Activated effector memory CD4-positive, alpha-beta T cell treated with anti-CD3 and anti-CD28 coated beads, Interleukin-2, amount 50 U/mL, for 16 hours (primary cell): ENCODE data around the gene SLC7A5.
"Not testable (repeated sequence)": the region's sequence is repeated elsewhere in the genome, so short reads cannot be mapped to it uniquely, and the experiment has no call there.

Experiments
- DNase-seq: peaks from one replicate; pipeline ENCODE4 v3.0.0-alpha.2; 2020

SLC7A5 gene

DNA sequence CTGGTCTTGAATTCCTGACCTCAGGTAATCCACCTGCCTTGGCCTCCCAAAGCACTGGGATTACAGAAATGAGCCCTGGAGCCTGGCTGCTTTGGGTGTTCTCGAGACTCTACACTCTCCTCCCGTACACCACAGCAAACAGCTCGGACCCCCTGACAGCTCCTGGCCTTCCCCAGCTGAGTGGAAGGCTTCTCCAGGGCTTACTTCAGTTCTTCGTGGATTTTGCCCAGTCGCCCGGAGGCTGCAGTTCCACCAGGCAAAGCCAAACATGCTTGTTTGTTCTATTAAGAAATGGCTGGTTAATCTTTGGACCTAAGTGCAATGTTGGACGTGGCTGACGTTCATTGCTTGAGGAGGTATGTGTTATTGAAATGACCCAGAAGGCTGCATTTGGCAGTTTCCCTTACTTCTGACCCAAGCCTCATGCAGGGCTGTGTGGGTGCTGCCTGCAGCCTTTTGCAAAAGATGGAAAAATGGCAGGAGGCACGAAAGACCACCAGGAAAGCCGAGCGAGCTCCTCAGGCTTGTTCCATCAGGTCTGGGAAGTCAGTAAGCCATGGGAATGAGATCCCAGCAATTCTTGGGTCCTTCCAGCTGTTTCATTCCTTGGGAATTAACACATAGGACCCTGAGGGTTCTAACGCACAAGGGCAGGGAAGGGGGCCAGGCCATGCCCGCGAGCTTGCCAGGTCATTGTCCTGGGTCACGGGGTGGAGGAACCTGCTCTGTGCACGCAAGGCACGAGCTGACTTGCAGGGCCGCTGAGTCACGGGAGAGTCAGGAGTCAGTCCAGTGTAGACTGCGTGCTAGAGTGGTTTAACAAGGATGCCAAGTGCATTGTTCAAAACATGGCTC, 79.6 kb downstream of the SLC7A5 start:
- DNase-seq, result no peak

DNA sequence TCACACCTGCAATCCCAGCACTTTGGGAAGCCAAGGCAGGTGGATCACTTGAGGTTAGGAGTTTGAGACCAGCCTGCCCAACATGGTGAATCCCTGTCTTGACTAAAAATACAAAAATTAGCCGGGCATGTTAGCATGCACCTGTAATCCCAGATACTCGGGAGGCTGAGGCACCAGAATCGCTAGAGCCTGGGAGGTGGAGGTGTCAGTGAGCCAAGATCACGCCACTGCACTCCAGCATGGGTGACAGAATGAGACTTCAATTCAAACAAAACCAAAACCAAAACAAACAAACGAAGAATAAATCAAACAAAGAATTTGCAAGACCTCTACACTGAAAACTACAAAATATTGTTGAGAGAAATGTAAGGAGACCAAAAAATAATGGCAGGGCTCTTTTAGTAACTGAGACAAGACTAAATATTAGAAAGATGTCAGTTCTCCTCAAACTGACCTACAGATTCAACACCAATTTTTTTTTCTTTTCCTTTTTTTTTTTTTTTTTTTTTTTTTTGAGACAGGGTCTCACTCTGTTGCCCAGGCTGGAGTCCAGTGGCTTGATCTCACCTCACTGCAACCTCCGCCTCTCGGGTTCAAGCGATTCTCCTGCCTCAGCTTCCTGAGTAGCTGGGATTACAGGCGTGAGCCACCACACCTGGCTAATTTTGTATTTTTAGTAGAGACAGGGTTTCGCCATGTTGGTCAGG, 80.4 kb downstream of the SLC7A5 start:
- DNase-seq, result not testable (repeated sequence)

DNA sequence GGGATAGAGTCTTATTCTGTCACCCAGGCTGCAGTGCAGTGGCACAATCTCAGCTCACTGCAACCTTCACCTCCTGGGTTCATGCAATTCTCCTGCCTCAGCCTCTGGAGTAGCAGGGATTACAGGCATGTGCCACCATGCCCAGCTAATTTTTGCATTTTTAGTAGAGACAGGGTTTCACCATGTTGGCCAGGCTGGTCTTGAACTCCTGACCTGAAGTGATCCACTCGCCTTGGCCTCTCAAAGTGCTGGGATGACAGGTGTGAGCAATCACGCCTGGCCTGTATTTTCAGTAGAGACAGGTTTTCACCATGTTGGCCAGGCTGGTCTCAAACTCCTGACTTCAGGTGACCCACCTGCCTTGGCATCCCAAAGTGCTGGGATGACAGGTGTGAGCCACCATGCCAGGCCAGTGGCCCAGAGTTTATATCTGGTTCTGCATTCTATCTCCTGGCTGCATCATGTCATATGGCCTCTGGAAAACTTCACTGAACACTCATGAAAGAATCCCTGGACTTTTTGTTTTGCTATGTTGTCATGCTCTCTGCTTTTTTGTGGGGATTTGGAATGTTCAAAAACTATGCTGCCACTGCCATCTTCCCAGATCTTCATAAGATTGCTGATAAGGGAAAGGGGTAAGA, 81.7 kb downstream of the SLC7A5 start:
- DNase-seq, result not testable (repeated sequence)

GRCh38 chr16:87784812-87785211, 84.5 kb downstream of the SLC7A5 start:
- DNase-seq, result no peak

DNA sequence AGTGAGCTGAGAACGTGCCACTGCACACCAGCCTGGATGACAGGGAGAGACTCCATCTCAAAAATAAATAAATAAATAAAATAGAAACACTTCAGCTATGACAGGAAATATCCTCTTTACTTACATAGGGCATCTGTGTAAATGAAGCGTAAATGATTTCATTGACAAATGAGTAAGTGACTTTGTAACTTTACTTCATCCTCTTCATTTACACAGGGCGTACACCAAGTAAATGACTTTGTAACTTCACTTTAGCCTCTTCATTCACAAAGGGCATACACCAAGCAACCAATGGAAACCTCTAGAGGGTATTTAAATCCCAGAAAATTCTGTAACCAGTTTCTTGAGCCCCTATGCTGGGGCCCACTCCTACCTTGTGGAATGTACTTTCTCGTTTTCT, 87.3 kb downstream of the SLC7A5 start:
- DNase-seq, result no peak

- peak; percentile 81 for DNase-seq
Observed at GRCh38 chr16:87780385-87780989, 88.8 kb downstream of the SLC7A5 start.
